K562 (cell line): Measurements from ENCODE around the gene HBG1. TPM values are rescaled to one million over a fixed set of nuclear protein-coding genes. Genes with fewer than 3 reads are reported as not detected.

Experiments
- ARHGAP35 ChIP-seq: fragments of 450-650 bp; IDR thresholded peaks from 2 replicates; pipeline ENCODE4 v1.6.1; 2018; ENCODE audit not compliant: partially characterized antibody
- ARID1B ChIP-seq: fragments of 450-650 bp; IDR thresholded peaks from 2 replicates; pipeline ENCODE4 v1.6.1; 2016; ENCODE audit warnings: antibody characterized with exemption, mild to moderate bottlenecking, inconsistent platforms
- CBX8 ChIP-seq: fragments of 200-600 bp; sonication (generic); IDR thresholded peaks from 2 replicates; pipeline ENCODE4 v1.6.1; 2012; ENCODE audit warnings: borderline replicate concordance, mixed run types, low read depth, mild to moderate bottlenecking, moderate library complexity, mixed read lengths, low read length, control low read depth, inconsistent platforms; ENCODE audit not compliant: poor library complexity, severe bottlenecking; ENCODE audit errors: extremely low read depth
- DPF2 ChIP-seq: fragments of 450-650 bp; IDR thresholded peaks from 2 replicates; pipeline ENCODE4 v1.6.1; 2016
- GATAD2B ChIP-seq: fragments of 450-650 bp; IDR thresholded peaks from 2 replicates; pipeline ENCODE4 v1.6.1; 2017; ENCODE audit warnings: mild to moderate bottlenecking, borderline replicate concordance
- HNRNPUL1 ChIP-seq: fragments of 200-400 bp; formaldehyde crosslinking; IDR thresholded peaks from 2 replicates; pipeline ENCODE4 v1.6.1; 2017; ENCODE audit warnings: low read length
- KLF13 ChIP-seq: fragments of 450-650 bp; IDR thresholded peaks from 2 replicates; pipeline ENCODE4 v1.6.1; 2016; ENCODE audit warnings: missing genetic modification characterization, low read depth, mild to moderate bottlenecking, missing compliant biosample characterization, moderate library complexity, borderline replicate concordance
- MBD2 ChIP-seq: sonication (generic); IDR thresholded peaks from 2 replicates; pipeline ENCODE4 v1.6.1; 2016; ENCODE audit warnings: low read depth, borderline replicate concordance
- MECOM ChIP-seq: fragments of 250-450 bp; sonication (Bioruptor Pico); IDR thresholded peaks from 2 replicates; pipeline ENCODE4 v1.8.0; 2022; ENCODE audit warnings: inconsistent platforms
- MED1 ChIP-seq: sonication (generic); formaldehyde crosslinking; IDR thresholded peaks from 2 replicates; pipeline ENCODE4 v1.8.1; 2023; ENCODE audit warnings: missing genetic modification reagents, borderline replicate concordance
- POLR2A ChIP-seq: fragments of 450-650 bp; conservative IDR thresholded peaks from 2 replicates; pipeline ENCODE4 v1.6.1; 2016
- PPARD ChIP-seq: fragments of 250-450 bp; sonication (Bioruptor Pico); IDR thresholded peaks from 2 replicates; pipeline ENCODE4 v1.8.0; 2022; ENCODE audit warnings: inconsistent platforms, mild to moderate bottlenecking, moderate library complexity
- SMAD4 ChIP-seq: fragments of 250-450 bp; sonication (Bioruptor Pico); conservative IDR thresholded peaks from 2 replicates; pipeline ENCODE4 v1.8.0; 2021; ENCODE audit warnings: inconsistent platforms, mild to moderate bottlenecking, moderate library complexity
- ZFPM2 ChIP-seq: fragments of 250-450 bp; sonication (Bioruptor Pico); IDR thresholded peaks from 2 replicates; pipeline ENCODE4 v1.5.1; 2022; ENCODE audit warnings: mild to moderate bottlenecking
- ZKSCAN1 ChIP-seq: fragments of 150-350 bp; IDR thresholded peaks from 2 replicates; pipeline ENCODE4 v1.6.1; 2016; ENCODE audit warnings: low read depth, low read length
- ZNF143 ChIP-seq: sonication (generic); formaldehyde crosslinking; IDR thresholded peaks from 2 replicates; pipeline ENCODE4 v1.9.0; 2022; ENCODE audit warnings: mild to moderate bottlenecking, missing genetic modification reagents
- ZNF253 ChIP-seq: fragments of 250-450 bp; sonication (Bioruptor Pico); conservative IDR thresholded peaks from 2 replicates; pipeline ENCODE4 v1.6.1; 2021; ENCODE audit warnings: mild to moderate bottlenecking
- ZNF551 ChIP-seq: fragments of 250-450 bp; sonication (Bioruptor Pico); IDR thresholded peaks from 2 replicates; pipeline ENCODE4 v1.5.0; 2021; ENCODE audit warnings: mild to moderate bottlenecking, moderate library complexity
- ZNF764 ChIP-seq: fragments of 250-450 bp; sonication (Bioruptor Pico); IDR thresholded peaks from 2 replicates; pipeline ENCODE4 v1.4.0; 2020; ENCODE audit warnings: low read depth, mild to moderate bottlenecking, moderate library complexity
- polyA plus RNA-seq, 8 experiments: library from polyadenylated mRNA; depleted of rRNA in 4 of 8; stranded (reverse) in 5 of 8; unstranded in 3 of 8; fragments of >200 nt; fragmentation: Nextera tagmentation in 2 of 8; fragmentation: Illumina TruSeq in 1 of 8; extraction: Ambion mirVana in 2 of 8; extraction: Trizol in 1 of 8; gene quantifications; 2 replicates each; pipeline versions ENCODE4 v1.2.1 to v1.2.3, GENCODE V29; 2011 to 2014; ENCODE audit warnings: inconsistent platforms in 1 of 8, missing spikeins in 1 of 8
- total RNA-seq, 7 experiments: library from RNA; depleted of rRNA in 6 of 7; stranded (reverse); fragments of >200 nt in 6 of 7; fragmentation: Illumina TruSeq in 2 of 7; extraction: Trizol in 2 of 7; gene quantifications; 2 replicates each; pipeline versions ENCODE4 v1.2.1 to v1.2.3, GENCODE V29; 2011 to 2021; ENCODE audit warnings: low replicate concordance in 1 of 7
- TF ChIP-seq, protein P1 (sequence below), 2 experiments: fragments of 450-650 bp; IDR thresholded peaks; 2 replicates each; pipeline ENCODE4 v1.6.1; 2016
- TF ChIP-seq, protein P2 (sequence below), 2 experiments: fragments of 200-800 bp in 1 of 2; sonication (Bioruptor generic) in 1 of 2; sonication (generic) in 1 of 2; formaldehyde crosslinking in 1 of 2; IDR thresholded peaks in 1 of 2; conservative IDR thresholded peaks in 1 of 2; 2 replicates each; pipeline versions ENCODE4 v1.5.0 to v1.6.1; 2016 to 2020; ENCODE audit warnings: missing compliant biosample characterization in 1 of 2, missing genetic modification characterization in 1 of 2, missing genetic modification reagents in 1 of 2
- TF ChIP-seq, protein P3 (sequence below), 2 experiments: fragments of 450-650 bp; IDR thresholded peaks; 2 replicates each; pipeline ENCODE4 v1.6.1; 2018; ENCODE audit warnings: mild to moderate bottlenecking in 2 of 2, low read depth in 1 of 2; ENCODE audit not compliant: partially characterized antibody in 2 of 2

Gene HBG1
- total and polyA plus RNA-seq, 9 of the 15 experiments (the other 6 are each of a cell fraction or from before 2014, with no cell fraction given) = 1,066 to 16,338 (median 4,898) TPM

DNA sequence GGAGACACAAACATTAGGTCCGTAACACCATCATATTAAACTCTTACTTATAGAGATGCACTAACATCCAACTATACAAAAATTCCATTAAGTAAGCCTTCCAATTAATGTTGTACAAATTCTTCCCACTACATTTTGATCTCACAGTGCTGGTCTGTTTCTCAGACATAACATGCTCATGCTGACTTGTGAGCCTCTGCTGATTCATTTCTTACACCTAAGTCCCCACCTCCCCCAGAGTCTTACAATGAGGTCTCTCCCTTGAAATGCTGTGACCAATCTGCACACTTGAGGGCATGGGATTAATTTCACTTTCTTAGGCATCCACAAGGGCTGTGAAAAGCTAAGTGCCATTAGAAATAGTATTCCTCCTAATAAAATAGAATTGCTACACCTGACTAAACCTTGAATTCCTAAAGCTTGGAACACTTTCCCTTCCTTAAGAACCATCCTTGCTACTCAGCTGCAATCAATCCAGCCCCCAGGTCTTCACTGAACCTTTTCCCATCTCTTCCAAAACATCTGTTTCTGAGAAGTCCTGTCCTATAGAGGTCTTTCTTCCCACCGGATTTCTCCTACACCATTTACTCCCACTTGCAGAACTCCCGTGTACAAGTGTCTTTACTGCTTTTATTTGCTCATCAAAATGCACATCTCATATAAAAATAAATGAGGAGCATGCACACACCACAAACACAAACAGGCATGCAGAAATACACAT lies 2.0 kb downstream of the HBG1 start (continued):
- TF ChIP-seq ZNF143 (CRISPR knock-in tag) = no peak
- no peak for TF ChIP-seq MBD2
- no peak for TF ChIP-seq SMAD4
- no peak for TF ChIP-seq ZNF253 (CRISPR knock-in tag)
- TF ChIP-seq, protein P1, sequence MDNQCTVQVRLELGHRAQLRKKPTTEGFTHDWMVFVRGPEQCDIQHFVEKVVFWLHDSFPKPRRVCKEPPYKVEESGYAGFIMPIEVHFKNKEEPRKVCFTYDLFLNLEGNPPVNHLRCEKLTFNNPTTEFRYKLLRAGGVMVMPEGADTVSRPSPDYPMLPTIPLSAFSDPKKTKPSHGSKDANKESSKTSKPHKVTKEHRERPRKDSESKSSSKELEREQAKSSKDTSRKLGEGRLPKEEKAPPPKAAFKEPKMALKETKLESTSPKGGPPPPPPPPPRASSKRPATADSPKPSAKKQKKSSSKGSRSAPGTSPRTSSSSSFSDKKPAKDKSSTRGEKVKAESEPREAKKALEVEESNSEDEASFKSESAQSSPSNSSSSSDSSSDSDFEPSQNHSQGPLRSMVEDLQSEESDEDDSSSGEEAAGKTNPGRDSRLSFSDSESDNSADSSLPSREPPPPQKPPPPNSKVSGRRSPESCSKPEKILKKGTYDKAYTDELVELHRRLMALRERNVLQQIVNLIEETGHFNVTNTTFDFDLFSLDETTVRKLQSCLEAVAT (IDR thresholded peaks at IDR 0.05) = peak in 1 of 2 experiments; percentile 85; a peak in 3 of 4 replicates
- TF ChIP-seq POLR2A = peak; percentile 61
- no peak for TF ChIP-seq ZFPM2 (CRISPR knock-in tag)
- TF ChIP-seq, protein P2, sequence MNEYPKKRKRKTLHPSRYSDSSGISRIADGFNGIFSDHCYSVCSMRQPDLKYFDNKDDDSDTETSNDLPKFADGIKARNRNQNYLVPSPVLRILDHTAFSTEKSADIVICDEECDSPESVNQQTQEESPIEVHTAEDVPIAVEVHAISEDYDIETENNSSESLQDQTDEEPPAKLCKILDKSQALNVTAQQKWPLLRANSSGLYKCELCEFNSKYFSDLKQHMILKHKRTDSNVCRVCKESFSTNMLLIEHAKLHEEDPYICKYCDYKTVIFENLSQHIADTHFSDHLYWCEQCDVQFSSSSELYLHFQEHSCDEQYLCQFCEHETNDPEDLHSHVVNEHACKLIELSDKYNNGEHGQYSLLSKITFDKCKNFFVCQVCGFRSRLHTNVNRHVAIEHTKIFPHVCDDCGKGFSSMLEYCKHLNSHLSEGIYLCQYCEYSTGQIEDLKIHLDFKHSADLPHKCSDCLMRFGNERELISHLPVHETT (CRISPR knock-in tag; conservative IDR thresholded peaks at IDR 0.05 in 1 of 2, IDR thresholded peaks at IDR 0.05 in 1 of 2) = 0 out of 4 replicates have a peak, but pooled peaks of 1 of the 2 experiments have one; percentile 11
- TF ChIP-seq KLF13 (tag) = no peak
- no peak for TF ChIP-seq MED1 (CRISPR knock-in tag)
- TF ChIP-seq CBX8 = no peak
- TF ChIP-seq PPARD (CRISPR knock-in tag) = no peak
- TF ChIP-seq DPF2 = no peak
- no peak for TF ChIP-seq ARID1B
- TF ChIP-seq ARHGAP35 = no peak
- no peak for TF ChIP-seq ZNF764
- no peak for TF ChIP-seq HNRNPUL1
- TF ChIP-seq GATAD2B = no peak
- TF ChIP-seq, protein P3, sequence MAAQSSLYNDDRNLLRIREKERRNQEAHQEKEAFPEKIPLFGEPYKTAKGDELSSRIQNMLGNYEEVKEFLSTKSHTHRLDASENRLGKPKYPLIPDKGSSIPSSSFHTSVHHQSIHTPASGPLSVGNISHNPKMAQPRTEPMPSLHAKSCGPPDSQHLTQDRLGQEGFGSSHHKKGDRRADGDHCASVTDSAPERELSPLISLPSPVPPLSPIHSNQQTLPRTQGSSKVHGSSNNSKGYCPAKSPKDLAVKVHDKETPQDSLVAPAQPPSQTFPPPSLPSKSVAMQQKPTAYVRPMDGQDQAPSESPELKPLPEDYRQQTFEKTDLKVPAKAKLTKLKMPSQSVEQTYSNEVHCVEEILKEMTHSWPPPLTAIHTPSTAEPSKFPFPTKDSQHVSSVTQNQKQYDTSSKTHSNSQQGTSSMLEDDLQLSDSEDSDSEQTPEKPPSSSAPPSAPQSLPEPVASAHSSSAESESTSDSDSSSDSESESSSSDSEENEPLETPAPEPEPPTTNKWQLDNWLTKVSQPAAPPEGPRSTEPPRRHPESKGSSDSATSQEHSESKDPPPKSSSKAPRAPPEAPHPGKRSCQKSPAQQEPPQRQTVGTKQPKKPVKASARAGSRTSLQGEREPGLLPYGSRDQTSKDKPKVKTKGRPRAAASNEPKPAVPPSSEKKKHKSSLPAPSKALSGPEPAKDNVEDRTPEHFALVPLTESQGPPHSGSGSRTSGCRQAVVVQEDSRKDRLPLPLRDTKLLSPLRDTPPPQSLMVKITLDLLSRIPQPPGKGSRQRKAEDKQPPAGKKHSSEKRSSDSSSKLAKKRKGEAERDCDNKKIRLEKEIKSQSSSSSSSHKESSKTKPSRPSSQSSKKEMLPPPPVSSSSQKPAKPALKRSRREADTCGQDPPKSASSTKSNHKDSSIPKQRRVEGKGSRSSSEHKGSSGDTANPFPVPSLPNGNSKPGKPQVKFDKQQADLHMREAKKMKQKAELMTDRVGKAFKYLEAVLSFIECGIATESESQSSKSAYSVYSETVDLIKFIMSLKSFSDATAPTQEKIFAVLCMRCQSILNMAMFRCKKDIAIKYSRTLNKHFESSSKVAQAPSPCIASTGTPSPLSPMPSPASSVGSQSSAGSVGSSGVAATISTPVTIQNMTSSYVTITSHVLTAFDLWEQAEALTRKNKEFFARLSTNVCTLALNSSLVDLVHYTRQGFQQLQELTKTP (IDR thresholded peaks at IDR 0.05; ENCODE audit: low read depth in 1 of 2, partially characterized antibody in 2 of 2) = peak in 1 of 2 experiments; percentile 40
- peak; percentile 35; the same call in 1 of the 2 replicates for TF ChIP-seq MECOM
- no peak for TF ChIP-seq ZKSCAN1
- 0 out of 2 replicates have a peak, but pooled peaks have one; percentile 17 for TF ChIP-seq ZNF551
